H7 (cell line): Measurements from ENCODE around the gene TBCD. TPM values are rescaled to one million over a fixed set of nuclear protein-coding genes. Genes with fewer than 3 reads are reported as not detected.
"Not testable (repeated sequence)": the region's sequence is repeated elsewhere in the genome, so short reads cannot be mapped to it uniquely, and the experiment has no call there.

Experiments used
- DNase-seq: peaks from one replicate; pipeline ENCODE4 v3.0.0; 2012
- H3K27me3 ChIP-seq: 2 replicates; pipeline ENCODE4 v1.6.0; 2011; ENCODE audit warnings: mild to moderate bottlenecking, low read length; ENCODE audit not compliant: control insufficient read depth, insufficient read depth
- H3K36me3 ChIP-seq: replicated peaks from 2 replicates; pipeline ENCODE4 v1.5.1; 2011; ENCODE audit warnings: low read length; ENCODE audit not compliant: control insufficient read depth, insufficient read depth
- H3K4me3 ChIP-seq: 2 replicates; pipeline ENCODE4 v1.5.1; 2011; ENCODE audit warnings: low read depth, mild to moderate bottlenecking, control low read depth, low read length, moderate library complexity; ENCODE audit not compliant: insufficient read depth
- total RNA-seq: library from RNA; depleted of rRNA; stranded (reverse); fragments of >200 nt; shearing (Covaris generic); gene quantifications from 2 replicates; pipeline ENCODE4 v1.2.3, GENCODE V29; 2014; rRNA removed

The TBCD gene
- total RNA-seq, 1 experiment from 2014 or later: 74.1 TPM

GRCh38 chr17:82979718-82980117, 227.9 kb downstream of the TBCD start:
- Histone ChIP-seq H3K27me3 (no peaks in the 10 kb centered on the region), H3K36me3 (no peaks in the 10 kb centered on the region), H3K4me3 (no peak overlapping the region)
- DNase-seq: no peak

GRCh38 chr17:82980632-82981031, 228.8 kb downstream of the TBCD start:
- no peak overlapping the region for H3K4me3 ChIP-seq
- no peaks in the 10 kb centered on the region for H3K36me3 ChIP-seq
- no peaks in the 10 kb centered on the region for H3K27me3 ChIP-seq
- peak; percentile 44 for DNase-seq

- H3K36me3 ChIP-seq: no peaks in the 10 kb centered on the region
- no peak overlapping the region for H3K4me3 ChIP-seq
- DNase-seq: peak; percentile 40
- H3K27me3 ChIP-seq: no peaks in the 10 kb centered on the region
Measured at GRCh38 chr17:82981141-82981730, 229.4 kb downstream of the TBCD start.

- no peak overlapping the region for H3K4me3 ChIP-seq
- no peaks in the 10 kb centered on the region for H3K27me3 ChIP-seq
- peak; percentile 22 for DNase-seq
- H3K36me3 ChIP-seq: no peaks in the 10 kb centered on the region
Measured at GRCh38 chr17:82983510-82984248, 231.8 kb downstream of the TBCD start.

GRCh38 chr17:82984249-82984617, 232.4 kb downstream of the TBCD start:
- H3K27me3 ChIP-seq, DNase-seq, H3K36me3 ChIP-seq, H3K4me3 ChIP-seq: not testable (repeated sequence)

GRCh38 chr17:82984751-82985427, 233.0 kb downstream of the TBCD start:
- Histone ChIP-seq H3K36me3 (no peaks in the 10 kb centered on the region), H3K4me3 (no peak overlapping the region), H3K27me3 (no peaks in the 10 kb centered on the region)
- peak; percentile 29 for DNase-seq

GRCh38 chr17:82985428-82985805, 233.6 kb downstream of the TBCD start:
- no peak overlapping the region for H3K4me3 ChIP-seq
- peak; percentile 38 for DNase-seq
- H3K36me3 ChIP-seq: no peaks in the 10 kb centered on the region
- H3K27me3 ChIP-seq: no peaks in the 10 kb centered on the region

- peak; percentile 84 for DNase-seq
- no peaks in the 10 kb centered on the region for H3K27me3 ChIP-seq
- no peak overlapping the region for H3K4me3 ChIP-seq
- no peaks in the 10 kb centered on the region for H3K36me3 ChIP-seq
Measured at GRCh38 chr17:82985973-82986372, 234.1 kb downstream of the TBCD start.

GRCh38 chr17:82989051-82989450, 237.2 kb downstream of the TBCD start:
- H3K27me3 ChIP-seq, H3K36me3 ChIP-seq, DNase-seq, H3K4me3 ChIP-seq: not testable (repeated sequence)

- DNase-seq: peak; percentile 18
- Histone ChIP-seq H3K36me3 (no peaks in the 10 kb centered on the region), H3K4me3 (no peak overlapping the region), H3K27me3 (no peaks in the 10 kb centered on the region)
Measured at GRCh38 chr17:82989881-82990280, 238.0 kb downstream of the TBCD start.

GRCh38 chr17:82993005-82993404, 241.1 kb downstream of the TBCD start:
- no peak for DNase-seq
- Histone ChIP-seq H3K4me3 (no peak overlapping the region), H3K27me3 (no peaks in the 10 kb centered on the region), H3K36me3 (no peaks in the 10 kb centered on the region)

Other genes with a start within 250 kb of the TBCD start
- 54.1 and 67.4 TPM in 2 replicates for gene FOXK2, start 232.3 kb upstream of the TBCD start, total RNA-seq
- gene WDR45B, start 103.6 kb upstream of the TBCD start, total RNA-seq: 131 and 150 TPM in 2 replicates
- gene RAB40B, start 53.4 kb upstream of the TBCD start, total RNA-seq: 0.85 and 1.7 TPM in 2 replicates
- gene FN3KRP, start 35.4 kb upstream of the TBCD start, total RNA-seq: 12.2 and 14.8 TPM in 2 replicates
- 3.3 and 3.8 TPM in 2 replicates for gene FN3K, start 16.4 kb upstream of the TBCD start, total RNA-seq
- gene ZNF750, start 88.0 kb downstream of the TBCD start, total RNA-seq: not detected in 2 replicates